Measurements from ENCODE around the gene IPCEF1.

IPCEF1 gene

GRCh38 chr6:154156135-154156896 lies 200.3 kb downstream of the IPCEF1 start:
- DNase-seq = peak; percentile 80

DNA sequence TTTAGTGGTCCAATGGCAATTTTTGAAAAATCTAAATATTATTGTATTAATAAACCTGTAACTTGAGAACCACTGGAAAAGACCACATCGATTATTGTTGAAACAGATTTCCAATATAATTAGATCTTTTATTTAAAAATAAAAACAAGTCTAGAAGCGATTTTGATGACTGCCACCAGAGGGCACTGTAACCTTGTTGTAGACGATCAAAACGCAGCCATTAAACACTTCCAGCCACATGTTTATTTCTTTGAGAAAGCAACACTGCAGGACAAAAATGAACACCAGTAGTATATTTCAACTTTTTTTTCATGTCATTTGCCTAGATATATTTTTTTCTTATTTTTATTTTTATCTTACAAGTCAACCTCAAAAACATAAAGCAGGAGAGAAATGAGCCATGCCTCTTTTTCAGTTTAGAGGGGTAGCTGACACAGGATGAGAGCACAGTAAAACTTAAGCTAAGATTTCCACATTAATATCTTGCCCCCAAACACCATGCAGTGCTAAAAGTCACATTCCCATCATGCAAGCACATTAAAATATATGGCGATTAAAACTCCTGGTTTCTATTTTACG lies 202.1 kb downstream of the IPCEF1 start:
- peak; percentile 60 for DNase-seq

DNA sequence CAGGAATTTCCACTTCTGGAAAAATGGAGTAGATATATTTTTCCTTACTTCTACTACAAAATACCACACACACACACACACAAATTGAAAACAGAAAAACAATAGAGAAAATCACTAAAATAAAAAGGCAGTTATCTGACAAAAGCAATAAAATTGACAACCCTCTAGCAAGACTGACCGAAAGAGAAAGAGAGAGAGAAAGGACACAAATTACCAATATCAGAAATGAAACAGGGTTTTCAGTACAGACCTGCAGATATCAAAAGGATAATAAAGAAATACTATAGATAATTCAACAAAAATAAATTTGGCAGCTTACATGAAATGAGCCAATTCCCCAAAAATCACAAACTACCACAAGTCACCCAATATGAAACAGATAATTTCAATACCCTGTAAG lies 212.8 kb downstream of the IPCEF1 start:
- DNase-seq = no peak

DNA sequence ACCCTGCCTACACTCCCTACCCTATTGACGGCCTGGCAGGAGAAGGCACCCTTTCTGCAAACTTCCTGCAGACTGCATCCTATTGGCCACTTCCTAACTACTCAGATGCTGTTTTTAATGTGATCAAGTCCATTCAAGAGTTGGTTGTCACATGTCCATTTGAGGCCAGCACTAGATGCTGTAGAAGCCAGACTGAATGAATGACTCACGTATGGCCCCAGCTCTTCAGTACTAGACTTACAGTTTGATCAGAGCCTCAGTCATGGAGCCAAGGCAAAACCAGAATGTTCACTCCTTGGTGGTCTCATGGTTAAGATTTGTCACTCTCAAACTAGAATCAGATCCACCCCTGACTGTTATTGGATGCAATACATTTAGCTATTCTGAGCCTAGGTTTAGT lies 215.9 kb downstream of the IPCEF1 start:
- no peak for DNase-seq

DNA sequence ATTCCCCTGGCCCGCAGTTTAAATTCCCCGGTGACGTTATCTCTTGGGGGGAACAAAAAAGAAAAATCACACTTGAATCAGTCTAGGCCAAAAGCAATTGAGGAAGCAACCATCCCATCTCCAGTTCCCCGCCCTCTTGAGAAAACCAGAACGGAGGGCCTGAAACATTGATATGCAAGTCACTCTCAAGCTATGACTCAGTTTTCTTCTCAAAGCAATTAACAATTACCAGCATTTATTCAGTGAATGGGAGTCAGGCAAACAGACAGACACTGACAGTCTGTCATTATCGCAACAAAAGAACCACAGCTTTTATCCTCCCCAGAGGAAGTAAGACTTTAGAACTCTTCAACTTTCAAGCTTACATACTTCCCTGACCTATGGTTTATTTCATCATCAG lies 216.7 kb downstream of the IPCEF1 start:
- no peak for DNase-seq

DNA sequence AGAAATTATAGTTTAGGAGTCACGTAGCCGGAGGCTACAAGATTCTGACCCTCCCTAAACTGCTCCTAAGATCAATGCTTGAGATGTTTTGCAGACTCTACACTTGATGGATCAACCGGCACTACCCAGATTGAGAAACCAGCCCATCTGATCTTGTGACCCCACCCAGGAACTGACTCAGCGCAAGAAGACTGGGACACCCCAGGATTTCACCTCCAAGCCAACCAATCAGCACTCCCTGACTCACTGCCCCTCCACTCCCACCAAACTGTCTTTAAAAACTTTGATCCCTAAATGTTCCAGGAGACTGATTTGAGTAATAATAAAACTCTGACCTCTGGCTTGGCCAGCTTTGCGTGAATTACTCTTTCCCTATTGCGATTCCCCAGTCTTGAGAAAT lies 217.8 kb downstream of the IPCEF1 start:
- no peak for DNase-seq

DNA sequence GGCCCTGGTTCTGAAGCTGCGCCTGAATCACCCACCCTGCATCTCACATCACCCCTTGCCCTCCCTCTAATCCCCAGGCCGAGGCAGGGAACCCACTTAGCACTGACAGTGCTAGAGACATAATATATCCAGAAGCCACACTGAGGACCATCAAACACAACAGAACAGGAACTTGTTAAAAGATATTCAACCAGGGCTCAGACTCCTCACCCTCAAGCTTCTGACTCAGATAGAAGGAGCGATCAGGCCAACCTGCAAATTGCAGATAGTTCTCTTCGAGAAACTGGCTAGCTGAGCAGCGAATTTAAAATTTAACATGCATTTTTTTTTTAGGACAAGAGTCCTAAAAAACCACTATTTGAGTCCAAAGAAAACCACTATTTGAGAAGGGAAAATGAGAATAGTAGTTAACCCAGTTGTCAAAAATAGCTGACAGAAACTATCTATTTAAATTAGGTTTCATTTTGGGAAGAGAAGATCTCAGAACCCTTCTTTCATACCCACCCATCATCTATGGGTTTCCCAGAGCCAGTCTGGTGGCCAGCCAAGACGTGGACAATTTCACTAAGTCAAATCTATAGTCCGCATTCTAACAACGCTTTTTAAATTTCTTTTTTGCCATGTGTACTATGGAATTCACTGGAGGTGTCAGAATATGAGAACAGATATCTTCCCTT lies 222.0 kb downstream of the IPCEF1 start:
- no peak for DNase-seq

GRCh38 chr6:154127657-154128056 lies 228.9 kb downstream of the IPCEF1 start:
- peak; percentile 32 for DNase-seq

GRCh38 chr6:154125421-154125820 lies 231.2 kb downstream of the IPCEF1 start:
- no peak for DNase-seq

- no peak for DNase-seq
Observed at GRCh38 chr6:154123155-154123956, 233.2 kb downstream of the IPCEF1 start.

- no peak for DNase-seq
Observed at GRCh38 chr6:154122195-154122925, 234.2 kb downstream of the IPCEF1 start.

DNA sequence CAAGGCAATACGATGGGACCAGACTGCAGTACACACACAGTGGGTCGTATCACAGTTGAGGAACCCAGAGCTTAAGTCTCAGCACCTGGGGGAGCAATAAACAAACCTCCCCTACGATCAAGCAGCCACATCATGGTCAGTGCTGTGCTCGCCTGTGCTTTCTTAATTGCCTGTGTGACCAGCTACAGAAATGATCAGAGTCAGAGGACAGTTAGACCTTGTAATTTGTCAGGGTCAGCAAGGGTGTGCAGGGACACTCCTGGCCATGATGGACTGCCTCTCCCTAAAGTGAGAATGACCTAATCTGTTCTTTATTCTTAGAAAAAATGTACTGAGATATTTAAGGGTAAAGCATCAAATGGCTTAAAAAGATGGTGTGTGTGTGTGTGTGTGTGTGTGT lies 239.1 kb downstream of the IPCEF1 start:
- DNase-seq = no peak

- DNase-seq = no peak
Observed at GRCh38 chr6:154113392-154113791, 243.2 kb downstream of the IPCEF1 start.

GRCh38 chr6:154112181-154112809 lies 244.3 kb downstream of the IPCEF1 start:
- no peak for DNase-seq

DNA sequence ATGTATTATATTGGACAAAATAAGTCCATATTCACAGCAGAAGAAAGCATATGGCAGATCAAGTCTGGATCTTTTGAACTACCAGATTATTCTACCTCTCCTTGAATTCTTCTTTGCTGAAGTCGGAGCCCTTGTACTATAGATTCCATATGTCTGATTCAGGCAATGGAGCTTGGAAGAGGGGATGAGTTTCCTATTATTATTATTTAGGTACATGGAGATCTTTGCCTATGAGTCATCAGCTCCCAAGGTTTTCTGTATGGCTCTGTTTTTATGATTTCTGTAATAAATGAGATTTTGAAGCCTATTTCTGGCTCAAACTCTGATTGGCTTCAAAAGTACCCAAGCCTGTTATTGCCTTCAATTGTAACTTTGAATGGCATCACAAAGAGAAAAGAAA lies 245.6 kb downstream of the IPCEF1 start:
- DNase-seq = no peak

DNA sequence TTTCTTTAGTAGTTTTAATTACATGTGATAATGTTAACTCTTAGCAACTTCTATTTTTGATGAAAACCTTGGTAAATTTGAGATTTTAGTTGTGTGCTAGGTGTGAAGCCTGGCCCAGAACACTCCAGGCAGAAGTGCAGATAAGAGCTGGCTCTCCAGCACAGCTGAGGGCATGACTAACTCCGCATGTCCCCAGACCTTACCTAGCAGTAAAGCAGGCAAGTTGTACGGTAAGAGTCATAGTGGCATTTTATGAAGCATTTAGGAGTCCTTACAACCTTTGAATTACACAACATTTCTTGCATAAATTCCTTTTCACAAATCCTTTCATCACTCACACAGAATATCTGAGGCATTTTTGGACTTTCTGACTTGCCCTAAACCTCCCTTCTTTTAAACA lies 250.4 kb downstream of the IPCEF1 start:
- no peak for DNase-seq

Measured in NCI-H748 treated with DMSO at 0.1 percent for 48 hours (cell line).